B cell (primary cell): ENCODE measurements around the gene KCNC1.

Experiments
- CTCF ChIP-seq: fragments of 200-600 bp; IDR thresholded peaks from one replicate; pipeline ENCODE4 v1.8.0; 2022; ENCODE audit warnings: antibody characterized with exemption, mild to moderate bottlenecking
- EZH2 ChIP-seq: IDR thresholded peaks from 2 replicates; pipeline ENCODE4 v1.6.1; 2012; ENCODE audit warnings: borderline replicate concordance, low read depth, mild to moderate bottlenecking, moderate library complexity, low read length; ENCODE audit not compliant: insufficient read depth, poor library complexity, severe bottlenecking

- no peak for TF ChIP-seq CTCF
- TF ChIP-seq EZH2 = no peak
Observed at GRCh38 chr11:17788084-17788483, 53.5 kb downstream of the KCNC1 start.
